ENCODE data around the gene RABGAP1L. TPM values are rescaled to one million over a fixed set of nuclear protein-coding genes. Genes with fewer than 3 reads are reported as not detected.

RABGAP1L gene
- total and polyA plus RNA-seq, 2 of the 8 experiments (the other 6 are each of a cell fraction or from before 2014, with no cell fraction given) = 33.3 to 156 TPM

DNA sequence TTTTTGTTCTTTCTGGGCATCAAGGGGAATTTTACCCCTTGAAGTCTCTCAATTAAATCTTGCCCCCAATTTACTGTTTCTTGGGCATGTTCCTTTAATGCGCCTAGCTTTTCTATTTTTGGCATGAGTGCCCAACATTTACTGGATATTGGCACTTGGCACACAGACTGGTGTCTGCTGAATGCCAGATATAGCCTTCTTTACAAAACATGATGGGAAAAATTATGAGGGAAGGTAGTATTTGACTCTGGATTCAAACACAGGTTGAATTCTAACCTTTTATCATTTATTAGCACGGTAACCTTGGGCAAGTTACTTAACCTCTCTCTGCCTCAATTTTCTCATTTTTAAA lies 200.1 kb downstream of the RABGAP1L start:
- Histone ChIP-seq H3K27me3 (replicated peaks in 1 of 4; ENCODE audit: control insufficient read depth in 3 of 4, extremely low read depth in 1 of 4, insufficient read depth in 3 of 4, low read length in 3 of 4) (no peaks in the 10 kb centered on the region), H3K36me3 (ENCODE audit: control insufficient read depth in 2 of 4, insufficient read depth in 4 of 4, low read length in 3 of 4) (no peaks in the 10 kb centered on the region), H3K23me2 (ENCODE audit: low read depth, low read length) (no peaks in the 10 kb centered on the region), H4K20me1 (replicated peaks in 1 of 2; ENCODE audit: control insufficient read depth in 1 of 2, insufficient read depth in 2 of 2, low read length in 2 of 2) (no peaks in the 10 kb centered on the region), H3K79me1 (ENCODE audit: low read depth, low read length) (no peaks in the 10 kb centered on the region), H2BK20ac (ENCODE audit: low read length) (no peak overlapping the region), H4K5ac (ENCODE audit: insufficient read length, low read depth, low read length) (no peak overlapping the region), H4K8ac (ENCODE audit: extremely low read depth, insufficient read depth, low read length) (no peak overlapping the region), H3K4me3 (ENCODE audit: extremely low read depth in 1 of 4, insufficient read depth in 2 of 4, low read depth in 3 of 4, low read length in 4 of 4) (no peak overlapping the region), H3K79me2 (ENCODE audit: control insufficient read depth in 1 of 2, insufficient read depth in 2 of 2, low read length in 2 of 2) (no peaks in the 10 kb centered on the region), H3K14ac (ENCODE audit: insufficient read length) (no peak overlapping the region), H3K4me2 (ENCODE audit: insufficient read depth in 1 of 2, low read depth in 2 of 2, low read length in 2 of 2) (no peak overlapping the region), H3K23ac (ENCODE audit: insufficient read length) (no peak overlapping the region), H3K18ac (ENCODE audit: extremely low read depth, low read length) (no peak overlapping the region), H2BK15ac (ENCODE audit: low read length) (no peak overlapping the region), H3K4me1 (replicated peaks in 1 of 4; ENCODE audit: control insufficient read depth in 3 of 4, insufficient read depth in 4 of 4, low read length in 3 of 4) (no peaks in the 10 kb centered on the region), H3K9me3 (ENCODE audit: insufficient read depth in 2 of 2, low read depth in 1 of 2, low read length in 1 of 2) (no peaks in the 10 kb centered on the region), H2BK5ac (ENCODE audit: low read depth, low read length) (no peak overlapping the region), H3K4ac (replicated peaks; ENCODE audit: insufficient read length, low read depth, low read length) (no peak overlapping the region), H2BK120ac (replicated peaks; ENCODE audit: low read depth, low read length) (no peak overlapping the region), H4K91ac (replicated peaks; ENCODE audit: insufficient read length, low read length) (no peak overlapping the region), H3K9ac (replicated peaks in 1 of 4; ENCODE audit: extremely low read depth in 1 of 4, low read depth in 3 of 4, low read length in 3 of 4) (no peak overlapping the region), H3K27ac (ENCODE audit: low read depth, low read length) (no peak overlapping the region), H2AFZ (ENCODE audit: low read length) (no peak overlapping the region), H2BK12ac (ENCODE audit: low read depth, low read length) (no peak overlapping the region), H3K56ac (replicated peaks; ENCODE audit: insufficient read length, low read depth, low read length) (no peak overlapping the region), H2AK5ac (ENCODE audit: low read depth, low read length) (no peak overlapping the region)
- TF ChIP-seq POU5F1 (IDR thresholded peaks at IDR 0.05; ENCODE audit: low read depth, low read length) (no peak), BACH1 (IDR thresholded peaks at IDR 0.05; ENCODE audit: low read length) (no peak), JUN (IDR thresholded peaks at IDR 0.05; ENCODE audit: low read depth, low read length) (no peak), HDAC2 (IDR thresholded peaks at IDR 0.05; ENCODE audit: borderline replicate concordance in 1 of 2, low read depth in 2 of 2, low read length in 2 of 2) (no peak), CBX5 (IDR thresholded peaks at IDR 0.05; ENCODE audit: low read depth, low read length) (no peak), SP2 (IDR thresholded peaks at IDR 0.05; ENCODE audit: low read length) (no peak)
- TF ChIP-seq, protein P1, sequence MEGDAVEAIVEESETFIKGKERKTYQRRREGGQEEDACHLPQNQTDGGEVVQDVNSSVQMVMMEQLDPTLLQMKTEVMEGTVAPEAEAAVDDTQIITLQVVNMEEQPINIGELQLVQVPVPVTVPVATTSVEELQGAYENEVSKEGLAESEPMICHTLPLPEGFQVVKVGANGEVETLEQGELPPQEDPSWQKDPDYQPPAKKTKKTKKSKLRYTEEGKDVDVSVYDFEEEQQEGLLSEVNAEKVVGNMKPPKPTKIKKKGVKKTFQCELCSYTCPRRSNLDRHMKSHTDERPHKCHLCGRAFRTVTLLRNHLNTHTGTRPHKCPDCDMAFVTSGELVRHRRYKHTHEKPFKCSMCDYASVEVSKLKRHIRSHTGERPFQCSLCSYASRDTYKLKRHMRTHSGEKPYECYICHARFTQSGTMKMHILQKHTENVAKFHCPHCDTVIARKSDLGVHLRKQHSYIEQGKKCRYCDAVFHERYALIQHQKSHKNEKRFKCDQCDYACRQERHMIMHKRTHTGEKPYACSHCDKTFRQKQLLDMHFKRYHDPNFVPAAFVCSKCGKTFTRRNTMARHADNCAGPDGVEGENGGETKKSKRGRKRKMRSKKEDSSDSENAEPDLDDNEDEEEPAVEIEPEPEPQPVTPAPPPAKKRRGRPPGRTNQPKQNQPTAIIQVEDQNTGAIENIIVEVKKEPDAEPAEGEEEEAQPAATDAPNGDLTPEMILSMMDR (IDR thresholded peaks at IDR 0.05; ENCODE audit: control extremely low read depth in 1 of 3, insufficient read depth in 1 of 3, low read depth in 1 of 3, low read length in 3 of 3) = no peak
- FAIRE-seq = no peak
- no peak for DNase-seq (ENCODE audit: low read depth in 1 of 2, low spot score in 2 of 2)
- ChIA-PET POLR2A (ENCODE audit: partially characterized antibody) (no interaction called here), CTCF (ENCODE audit: partially characterized antibody) (interaction anchor here (0.6 to 1.4 kb wide), 5 partner anchors 9 to 631 kb away, joined by 3 to 4 read pairs (median 3); no protein-coding TSS in a partner anchor)
- 83% methylated on average over 2 of the region's 2 CpGs; no CpG with 5 or more reads in 1 of the 2 experiments for WGBS, 2 experiments (ENCODE audit: extremely low coverage in 1 of 2, insufficient coverage in 1 of 2, insufficient read length in 1 of 2, insufficient replicate concordance in 2 of 2, low coverage in 1 of 2, low lambda C conversion rate in 2 of 2, missing lambda C conversion rate in 1 of 2)

All from H1 (cell line).